Right atrium auricular region (tissue), 2 donors: ENCODE measurements around the gene SLC10A1. TPM values are rescaled to one million over a fixed set of nuclear protein-coding genes. Genes with fewer than 3 reads are reported as not detected.

Source experiments
- DNase-seq: peaks from one replicate; pipeline ENCODE4 v3.0.0-alpha.2; 2019; ENCODE audit warnings: low spot score
- H3K27ac ChIP-seq, 2 donors: fragments of 200-600 bp; sonication (generic); 1 replicate in 1 of 2; 2 replicates in 1 of 2; pipeline ENCODE4 v1.5.1; 2016 to 2019
- H3K27me3 ChIP-seq, 2 donors: fragments of 200-600 bp; sonication (generic); one replicate each; pipeline versions ENCODE4 v1.5.1 to v1.6.0; 2017 to 2019
- H3K36me3 ChIP-seq: fragments of 200-600 bp; sonication (generic); one replicate; pipeline ENCODE4 v1.5.1; 2016
- H3K4me1 ChIP-seq, 2 donors: fragments of 200-600 bp; sonication (generic); one replicate each; pipeline versions ENCODE4 v1.5.1 to v1.6.0; 2017 to 2019
- H3K4me3 ChIP-seq, 2 donors: fragments of 200-600 bp; sonication (generic); 1 replicate in 1 of 2; 2 replicates in 1 of 2; pipeline ENCODE4 v1.5.1; 2017 to 2019; ENCODE audit warnings: mild to moderate bottlenecking in 1 of 2, moderate library complexity in 1 of 2
- H3K9me3 ChIP-seq, 2 donors: fragments of 200-600 bp; sonication (generic); one replicate each; pipeline ENCODE4 v1.5.1; 2019
- CTCF ChIP-seq, 2 donors: fragments of 200-600 bp; sonication (generic); IDR thresholded peaks; one replicate each; pipeline ENCODE4 v1.5.1; 2019; ENCODE audit warnings: antibody characterized with exemption in 2 of 2
- total RNA-seq, 2 donors: library from RNA; depleted of rRNA; stranded (reverse); fragments of >200 nt; gene quantifications; one replicate each; pipeline ENCODE4 v1.1.0, GENCODE V29; 2016

The SLC10A1 gene
- total RNA-seq, 2 donors from 2014 or later = 0.16 TPM; not detected in 1

- H3K36me3 ChIP-seq = no peaks in the 10 kb centered on the region
- H3K27ac ChIP-seq = no peak overlapping the region
- no peak for TF ChIP-seq CTCF (IDR thresholded peaks at IDR 0.05)
- no peaks in the 10 kb centered on the region for H3K4me1 ChIP-seq
- no peaks in the 10 kb centered on the region for H3K9me3 ChIP-seq
- no peak overlapping the region for H3K4me3 ChIP-seq
- H3K27me3 ChIP-seq = no peaks in the 10 kb centered on the region
- no peak for DNase-seq
Observed at GRCh38 chr14:69755784-69756183, 41.3 kb downstream of the SLC10A1 start.

- no peak overlapping the region for H3K27ac ChIP-seq
- no peaks in the 10 kb centered on the region for H3K4me1 ChIP-seq
- H3K4me3 ChIP-seq = no peak overlapping the region
- H3K9me3 ChIP-seq = no peaks in the 10 kb centered on the region
- TF ChIP-seq CTCF (IDR thresholded peaks at IDR 0.05) = no peak
- no peaks in the 10 kb centered on the region for H3K36me3 ChIP-seq
- DNase-seq = no peak
- no peaks in the 10 kb centered on the region for H3K27me3 ChIP-seq
Observed at GRCh38 chr14:69755296-69755695, 41.7 kb downstream of the SLC10A1 start.

- Histone ChIP-seq H3K36me3 (no peaks in the 10 kb centered on the region), H3K27me3 (no peaks in the 10 kb centered on the region), H3K9me3 (no peaks in the 10 kb centered on the region), H3K4me1 (no peaks in the 10 kb centered on the region), H3K27ac (no peak overlapping the region), H3K4me3 (no peak overlapping the region)
- no peak for DNase-seq
- TF ChIP-seq CTCF (IDR thresholded peaks at IDR 0.05) = no peak
Observed at GRCh38 chr14:69754487-69754886, 42.6 kb downstream of the SLC10A1 start.

GRCh38 chr14:69753860-69754259 lies 43.2 kb downstream of the SLC10A1 start:
- no peak for DNase-seq
- Histone ChIP-seq H3K4me3 (no peak overlapping the region), H3K36me3 (no peaks in the 10 kb centered on the region), H3K27ac (no peak overlapping the region), H3K4me1 (no peaks in the 10 kb centered on the region), H3K9me3 (no peaks in the 10 kb centered on the region), H3K27me3 (no peaks in the 10 kb centered on the region)
- no peak for TF ChIP-seq CTCF (IDR thresholded peaks at IDR 0.05)

GRCh38 chr14:69752773-69753172 lies 44.3 kb downstream of the SLC10A1 start:
- DNase-seq = no peak
- no peak overlapping the region for H3K27ac ChIP-seq
- H3K4me3 ChIP-seq = no peak overlapping the region
- H3K9me3 ChIP-seq = no peaks in the 10 kb centered on the region
- H3K27me3 ChIP-seq = no peaks in the 10 kb centered on the region
- TF ChIP-seq CTCF (IDR thresholded peaks at IDR 0.05) = no peak
- no peaks in the 10 kb centered on the region for H3K4me1 ChIP-seq
- H3K36me3 ChIP-seq = no peaks in the 10 kb centered on the region

GRCh38 chr14:69750495-69750894 lies 46.5 kb downstream of the SLC10A1 start:
- Histone ChIP-seq H3K27ac (no peak overlapping the region), H3K4me1 (no peaks in the 10 kb centered on the region), H3K27me3 (no peaks in the 10 kb centered on the region), H3K4me3 (no peak overlapping the region), H3K9me3 (no peaks in the 10 kb centered on the region), H3K36me3 (no peaks in the 10 kb centered on the region)
- DNase-seq = no peak
- no peak for TF ChIP-seq CTCF (IDR thresholded peaks at IDR 0.05)
